HepG2 (cell line): Measurements from ENCODE around the gene DYNC1LI1. TPM values are rescaled to one million over a fixed set of nuclear protein-coding genes. Genes with fewer than 3 reads are reported as not detected.

ENCODE experiments used
- ATAC-seq: fragments of 200-7000 bp; cut with Tn5 transposase; 3 replicates; pipeline ENCODE4 v1.9.1; 2020; ENCODE audit warnings: mild to moderate bottlenecking, moderate library complexity
- BruUV-seq: library from RNA; stranded (reverse); fragments of 400-500 nt; replicated peaks from 2 replicates; lab custom pipeline; 2021; lab: Mats Ljungman, UMichigan
- CTCF ChIA-PET: fragments of 300-600 bp; formaldehyde crosslinking; extraction: SDS; loops from one replicate; lab custom pipeline; 2021; ENCODE audit warnings: low total read pairs, inconsistent platforms, low intra/inter-chr PET ratio; lab: Yijun Ruan, JAX
- POLR2A ChIA-PET: fragments of 350-600 bp; sonication (Branson Sonifier 250); formaldehyde crosslinking; loops from one replicate; lab custom pipeline; 2020; ENCODE audit warnings: antibody characterized with exemption, inconsistent platforms; lab: Yijun Ruan, JAX
- DNase-seq: peaks from one replicate; pipeline ENCODE4 v3.0.0-alpha.2; 2015; ENCODE audit warnings: low spot score
- FAIRE-seq: peaks from 3 replicates; lab custom pipeline; 2011; peaks lifted over from hg19 to GRCh38; lab: Jason Lieb, UNC
- H2AFZ ChIP-seq: one replicate; pipeline ENCODE4 v1.6.1; 2011; ENCODE audit warnings: low read length, inconsistent platforms
- H3K27ac ChIP-seq: fragments of 300-600 bp; 3 replicates; pipeline ENCODE4 v1.8.0; 2011; ENCODE audit warnings: mixed run types, mild to moderate bottlenecking, mixed read lengths, low read length, inconsistent platforms; ENCODE audit not compliant: insufficient read depth; ENCODE audit errors: extremely low read length
- H3K27me3 ChIP-seq, 2 experiments: fragments of 200-600 bp in 1 of 2; 2 replicates in 1 of 2; 3 replicates in 1 of 2; pipeline versions ENCODE4 v1.6.0 to v1.8.0; 2011; ENCODE audit warnings: low read length in 2 of 2, mild to moderate bottlenecking in 2 of 2, moderate library complexity in 2 of 2, inconsistent platforms in 1 of 2; ENCODE audit not compliant: insufficient read depth in 2 of 2, control insufficient read depth in 1 of 2
- H3K36me3 ChIP-seq, 2 experiments: fragments of 200-600 bp in 1 of 2; replicated peaks in 1 of 2; 2 replicates in 1 of 2; 3 replicates in 1 of 2; pipeline versions ENCODE4 v1.5.1 to v1.8.0; 2011; ENCODE audit warnings: low read length in 2 of 2, inconsistent platforms in 1 of 2; ENCODE audit not compliant: insufficient read depth in 2 of 2, control insufficient read depth in 1 of 2
- H3K4me1 ChIP-seq: 2 replicates; pipeline ENCODE4 v1.5.1; 2012; ENCODE audit warnings: low read length, inconsistent platforms; ENCODE audit not compliant: insufficient read depth
- H3K4me2 ChIP-seq: 2 replicates; pipeline ENCODE4 v1.6.0; 2011; ENCODE audit warnings: low read depth, low read length, inconsistent platforms
- H3K4me3 ChIP-seq, 3 experiments: fragments of 200-600 bp in 1 of 3; sonication (generic), shearing (Covaris generic) in 1 of 3; replicated peaks in 1 of 3; 2 replicates each; pipeline ENCODE4 v1.5.1; 2011 to 2016; ENCODE audit warnings: low read length in 3 of 3, inconsistent platforms in 2 of 3, low read depth in 2 of 3, mild to moderate bottlenecking in 2 of 3, control low read depth in 1 of 3, mixed read lengths in 1 of 3; ENCODE audit not compliant: insufficient read depth in 1 of 3
- H3K79me2 ChIP-seq: one replicate; pipeline ENCODE4 v1.6.1; 2011; ENCODE audit warnings: low read length, inconsistent platforms; ENCODE audit not compliant: insufficient read depth
- H3K9ac ChIP-seq: 2 replicates; pipeline ENCODE4 v1.6.0; 2011; ENCODE audit warnings: mild to moderate bottlenecking, low read depth, low read length, inconsistent platforms; ENCODE audit not compliant: insufficient read depth
- H3K9me3 ChIP-seq: 2 replicates; pipeline ENCODE4 v1.5.1; 2012; ENCODE audit warnings: mild to moderate bottlenecking, low read length
- H4K20me1 ChIP-seq: 2 replicates; pipeline ENCODE4 v1.6.0; 2011; ENCODE audit warnings: inconsistent platforms, mild to moderate bottlenecking, low read length, moderate library complexity; ENCODE audit not compliant: insufficient read depth
- BRD4 ChIP-seq: sonication (generic); formaldehyde crosslinking; IDR thresholded peaks from 2 replicates; pipeline ENCODE4 v1.4.0; 2020; ENCODE audit warnings: missing genetic modification reagents
- DMTF1 ChIP-seq: sonication (generic); formaldehyde crosslinking; IDR thresholded peaks from 2 replicates; pipeline ENCODE4 v1.4.0; 2020; ENCODE audit warnings: mild to moderate bottlenecking, missing genetic modification reagents
- HOXA9 ChIP-seq: sonication (generic); formaldehyde crosslinking; IDR thresholded peaks from 2 replicates; pipeline ENCODE4 v1.8.1; 2022; ENCODE audit warnings: missing genetic modification reagents, mild to moderate bottlenecking, moderate library complexity, borderline replicate concordance
- IKZF1 ChIP-seq: fragments of 450-650 bp; IDR thresholded peaks from 2 replicates; pipeline ENCODE4 v1.7.1; 2016
- MAFG ChIP-seq: sonication (generic); formaldehyde crosslinking; IDR thresholded peaks from 2 replicates; pipeline ENCODE4 v1.5.1; 2020; ENCODE audit warnings: mild to moderate bottlenecking, missing genetic modification reagents
- MYC ChIP-seq: sonication (generic); formaldehyde crosslinking; IDR thresholded peaks from 2 replicates; pipeline ENCODE4 v1.9.0; 2021; ENCODE audit warnings: missing genetic modification reagents, borderline replicate concordance
- NFIC ChIP-seq: IDR thresholded peaks from 2 replicates; pipeline ENCODE4 v1.6.1; 2012; ENCODE audit warnings: mild to moderate bottlenecking, low read length, inconsistent platforms
- NR1H2 ChIP-seq: sonication (generic); formaldehyde crosslinking; IDR thresholded peaks from 2 replicates; pipeline ENCODE4 v1.8.1; 2022; ENCODE audit warnings: low read depth, missing genetic modification reagents, borderline replicate concordance
- SP2 ChIP-seq: sonication (generic); formaldehyde crosslinking; IDR thresholded peaks from 2 replicates; pipeline ENCODE4 v1.5.1; 2020; ENCODE audit warnings: mild to moderate bottlenecking, missing genetic modification reagents
- ZHX1 ChIP-seq: sonication (generic); formaldehyde crosslinking; IDR thresholded peaks from 2 replicates; pipeline ENCODE4 v1.8.1; 2022; ENCODE audit warnings: low read depth, mild to moderate bottlenecking, missing genetic modification reagents
- ZNF331 ChIP-seq: sonication (generic); formaldehyde crosslinking; IDR thresholded peaks from 2 replicates; pipeline ENCODE4 v1.4.0; 2020; ENCODE audit warnings: missing genetic modification reagents
- ZNF362 ChIP-seq: sonication (generic); formaldehyde crosslinking; IDR thresholded peaks from 2 replicates; pipeline ENCODE4 v1.4.0; 2020; ENCODE audit warnings: missing genetic modification reagents, mild to moderate bottlenecking, borderline replicate concordance
- ZNF644 ChIP-seq: IDR thresholded peaks from 2 replicates; pipeline ENCODE4 v1.6.1; 2016; ENCODE audit warnings: low read depth
- ZNF772 ChIP-seq: sonication (generic); formaldehyde crosslinking; IDR thresholded peaks from 2 replicates; pipeline ENCODE4 v1.5.0; 2020; ENCODE audit warnings: mild to moderate bottlenecking, missing genetic modification reagents
- ZNF777 ChIP-seq: sonication (generic); formaldehyde crosslinking; IDR thresholded peaks from 2 replicates; pipeline ENCODE4 v1.4.0; 2020; ENCODE audit warnings: missing genetic modification reagents
- WGBS: methylation state at CpG from one replicate; pipeline ENCODE4 v1.1.6; 2017; ENCODE audit warnings: low lambda C conversion rate; 5-methylcytosine and 5-hydroxymethylcytosine counted together
- in situ Hi-C: cut with HindIII; loops from 2 replicates; pipeline ENCODE4 v1.10.0; 2017; ENCODE audit warnings: low pct_unique_long_range_greater_than_20kb; ENCODE audit not compliant: extremely low pct_ligation_motif_present
- intact Hi-C: fragments of 100-400 bp; cut with micrococcal nuclease; formaldehyde crosslinking; loops from one replicate; pipeline ENCODE4 v1.10.0; 2022; ENCODE audit not compliant: unreplicated experiment
- polyA plus RNA-seq, 8 experiments: library from polyadenylated mRNA; depleted of rRNA in 3 of 8; stranded (reverse) in 7 of 8; unstranded in 1 of 8; fragments of >200 nt; fragmentation: Illumina TruSeq in 4 of 8; extraction: Trizol in 4 of 8; gene quantifications; 2 replicates each; pipeline versions ENCODE4 v1.2.1 to v1.2.3, GENCODE V29; 2011 to 2016; ENCODE audit warnings: low read depth in 4 of 8, missing spikeins in 1 of 8, mixed read lengths in 1 of 8; ENCODE audit not compliant: insufficient read depth in 1 of 8
- total RNA-seq, 5 experiments: library from RNA; depleted of rRNA; stranded (reverse); fragments of >200 nt; fragmentation: Illumina TruSeq; extraction: Trizol; gene quantifications; 2 replicates each; pipeline ENCODE4 v1.2.3, GENCODE V29; 2016; ENCODE audit warnings: low read depth in 1 of 5
- TF ChIP-seq, protein P1 (sequence below): IDR thresholded peaks from 2 replicates; pipeline ENCODE4 v1.6.1; 2016; ENCODE audit warnings: missing biosample characterization, missing genetic modification reagents, low read depth

Gene DYNC1LI1
- total and polyA plus RNA-seq, 2 of the 13 experiments (the other 11 are each of a cell fraction or from before 2014, with no cell fraction given), result 13.4 to 37.1 TPM

- intact Hi-C loops (loop anchor here (10.0 kb wide), 1 partner anchor 1082 kb away; no protein-coding TSS in a partner anchor), in situ Hi-C loops (no loop called here)
- 94% methylated on average over 7 of the region's 7 CpGs for WGBS
- Histone ChIP-seq H3K4me3 (no peak overlapping the region), H3K9ac (no peak overlapping the region), H3K9me3 (no peaks in the 10 kb centered on the region), H3K27me3 (no peaks in the 10 kb centered on the region), H3K4me1 (peaks cover 12% of the 10 kb centered on the region), H3K36me3 (peaks cover 4% of the 10 kb centered on the region in 2 experiments; a peak in 4 of 5 replicates), H3K4me2 (no peak overlapping the region), H4K20me1 (peaks cover 7% of the 10 kb centered on the region), H3K27ac (no peak overlapping the region), H2AFZ (no peak overlapping the region), H3K79me2 (peaks cover 72% of the 10 kb centered on the region)
- no TSS peak for BruUV-seq
- ATAC-seq (no peak), DNase-seq (no peak), FAIRE-seq (no peak)
- POLR2A ChIA-PET, result no interaction called here
- CTCF ChIA-PET, result no interaction called here
- TF ChIP-seq IKZF1, result no peak
- no peak for TF ChIP-seq ZNF644 (CRISPR knock-in tag)
- no peak for TF ChIP-seq ZNF772 (CRISPR knock-in tag)
- no peak for TF ChIP-seq ZNF777 (CRISPR knock-in tag)
- TF ChIP-seq DMTF1 (CRISPR knock-in tag), result no peak
- no peak for TF ChIP-seq MAFG (CRISPR knock-in tag)
- TF ChIP-seq NFIC, result no peak
- no peak for TF ChIP-seq MYC
- TF ChIP-seq HOXA9, result no peak
- TF ChIP-seq SP2 (CRISPR knock-in tag), result no peak
- no peak for TF ChIP-seq ZNF362 (CRISPR knock-in tag)
- TF ChIP-seq BRD4, result no peak
- no peak for TF ChIP-seq NR1H2 (CRISPR knock-in tag)
- TF ChIP-seq ZHX1, result no peak
- TF ChIP-seq ZNF331 (CRISPR knock-in tag), result no peak
- TF ChIP-seq, protein P1, sequence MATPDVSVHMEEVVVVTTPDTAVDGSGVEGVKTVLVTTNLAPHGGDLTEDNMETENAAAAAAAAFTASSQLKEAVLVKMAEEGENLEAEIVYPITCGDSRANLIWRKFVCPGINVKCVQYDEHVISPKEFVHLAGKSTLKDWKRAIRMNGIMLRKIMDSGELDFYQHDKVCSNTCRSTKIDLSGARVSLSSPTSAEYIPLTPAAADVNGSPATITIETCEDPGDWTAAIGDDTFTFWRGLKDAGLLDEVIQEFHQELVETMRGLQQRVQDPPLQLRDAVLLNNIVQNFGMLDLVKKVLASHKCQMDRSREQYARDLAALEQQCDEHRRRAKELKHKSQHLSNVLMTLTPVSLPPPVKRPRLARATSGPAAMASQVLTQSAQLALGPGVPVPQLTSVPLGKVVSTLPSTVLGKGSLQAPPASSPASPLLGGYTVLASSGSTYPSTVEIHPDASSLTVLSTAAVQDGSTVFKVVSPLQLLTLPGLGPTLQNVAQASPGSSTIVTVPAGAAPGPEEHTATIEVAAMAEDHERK, result no peak
Observed at GRCh38 chr3:32562640-32563039, 8.0 kb downstream of the DYNC1LI1 start.
